Measurements from ENCODE around the gene INTS11. TPM values are rescaled to one million over a fixed set of nuclear protein-coding genes. Genes with fewer than 3 reads are reported as not detected.

The INTS11 gene
- total RNA-seq, 1 experiment from 2014 or later: 161 TPM

DNA sequence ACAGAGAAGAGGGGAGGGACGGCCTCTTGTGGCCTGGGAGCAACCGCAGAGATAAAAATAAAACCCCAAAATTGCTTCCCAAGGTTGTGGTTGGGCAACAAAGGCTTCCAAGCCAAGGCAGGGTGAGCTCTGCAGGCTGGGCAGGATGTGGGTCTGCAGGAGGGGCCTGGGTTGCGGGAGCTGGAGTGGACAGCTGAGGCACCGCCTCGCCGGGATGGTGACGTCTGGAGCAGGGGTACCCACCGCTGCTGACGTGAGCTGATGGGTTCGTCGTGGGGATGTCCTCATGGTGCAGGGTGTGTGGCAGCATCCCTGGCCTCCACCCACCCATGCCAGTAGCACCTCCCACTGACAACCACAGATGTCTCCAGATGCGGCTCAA is 46.9 kb upstream of the INTS11 start:
- no peak overlapping the region for H3K9ac ChIP-seq (ENCODE audit: low read length)
- no peaks in the 10 kb centered on the region for H4K20me1 ChIP-seq (ENCODE audit: insufficient read depth)
- RAD21 ChIA-PET (ENCODE audit: low non-redundant PET in 1 of 2, low total read pairs in 2 of 2, uncharacterized antibody in 2 of 2, unreplicated experiment in 2 of 2): interaction anchor here in 1 of 2 experiments (1.1 kb wide), 1 partner anchor 11 kb away, joined by 3 read pairs; no protein-coding TSS in a partner anchor
- H3K79me2 ChIP-seq (ENCODE audit: insufficient read depth, low read length): peaks cover 29% of the 10 kb centered on the region
- H3K4me2 ChIP-seq (ENCODE audit: low read length): peak overlapping the region; percentile 8; the same call in 1 of the 2 replicates
- BruUV-seq (replicated peaks): no TSS peak
- no peak overlapping the region for H3K4me3 ChIP-seq (replicated peaks in 1 of 2; ENCODE audit: low read depth in 1 of 2, low read length in 2 of 2)
- POLR2A ChIA-PET: interaction anchor here (1.1 kb wide), 1 partner anchor 23 kb away, joined by 3 read pairs; no protein-coding TSS in a partner anchor
- H3K9me3 ChIP-seq (ENCODE audit: control insufficient read depth in 1 of 2, insufficient read depth in 1 of 2, low read depth in 1 of 2, low read length in 2 of 2): peaks cover 0 to 10% of the 10 kb centered on the region in 2 experiments; a peak in 1 of 4 replicates
- 0 out of 2 replicates have a peak, but pooled peaks cover 3% of the 10 kb centered on the region for H3K9me2 ChIP-seq (ENCODE audit: insufficient read depth)
- peak overlapping the region; percentile 27; the same call in 1 of the 2 replicates for H3K27ac ChIP-seq (ENCODE audit: low read depth, low read length)
- intact Hi-C loops (cut with micrococcal nuclease): no loop called here
- peaks cover 10 to 27% of the 10 kb centered on the region in 2 experiments for H3K4me1 ChIP-seq (ENCODE audit: control insufficient read depth in 1 of 2, insufficient read depth in 2 of 2, low read length in 2 of 2)
- ATAC-seq: no peak
- H3K36me3 ChIP-seq (ENCODE audit: control insufficient read depth in 1 of 2, insufficient read depth in 2 of 2, low read length in 2 of 2): peaks cover 0 to 11% of the 10 kb centered on the region in 2 experiments; a peak in 1 of 4 replicates
- DNase-seq (ENCODE audit: low read depth, low spot score): no peak
- H3K27me3 ChIP-seq (ENCODE audit: insufficient read depth, low read length): no peaks in the 10 kb centered on the region
- CTCF ChIA-PET: no interaction called here
- no peak overlapping the region for H2AFZ ChIP-seq (ENCODE audit: low read depth, low read length, poor library complexity, severe bottlenecking)
- TF ChIP-seq, protein P1, sequence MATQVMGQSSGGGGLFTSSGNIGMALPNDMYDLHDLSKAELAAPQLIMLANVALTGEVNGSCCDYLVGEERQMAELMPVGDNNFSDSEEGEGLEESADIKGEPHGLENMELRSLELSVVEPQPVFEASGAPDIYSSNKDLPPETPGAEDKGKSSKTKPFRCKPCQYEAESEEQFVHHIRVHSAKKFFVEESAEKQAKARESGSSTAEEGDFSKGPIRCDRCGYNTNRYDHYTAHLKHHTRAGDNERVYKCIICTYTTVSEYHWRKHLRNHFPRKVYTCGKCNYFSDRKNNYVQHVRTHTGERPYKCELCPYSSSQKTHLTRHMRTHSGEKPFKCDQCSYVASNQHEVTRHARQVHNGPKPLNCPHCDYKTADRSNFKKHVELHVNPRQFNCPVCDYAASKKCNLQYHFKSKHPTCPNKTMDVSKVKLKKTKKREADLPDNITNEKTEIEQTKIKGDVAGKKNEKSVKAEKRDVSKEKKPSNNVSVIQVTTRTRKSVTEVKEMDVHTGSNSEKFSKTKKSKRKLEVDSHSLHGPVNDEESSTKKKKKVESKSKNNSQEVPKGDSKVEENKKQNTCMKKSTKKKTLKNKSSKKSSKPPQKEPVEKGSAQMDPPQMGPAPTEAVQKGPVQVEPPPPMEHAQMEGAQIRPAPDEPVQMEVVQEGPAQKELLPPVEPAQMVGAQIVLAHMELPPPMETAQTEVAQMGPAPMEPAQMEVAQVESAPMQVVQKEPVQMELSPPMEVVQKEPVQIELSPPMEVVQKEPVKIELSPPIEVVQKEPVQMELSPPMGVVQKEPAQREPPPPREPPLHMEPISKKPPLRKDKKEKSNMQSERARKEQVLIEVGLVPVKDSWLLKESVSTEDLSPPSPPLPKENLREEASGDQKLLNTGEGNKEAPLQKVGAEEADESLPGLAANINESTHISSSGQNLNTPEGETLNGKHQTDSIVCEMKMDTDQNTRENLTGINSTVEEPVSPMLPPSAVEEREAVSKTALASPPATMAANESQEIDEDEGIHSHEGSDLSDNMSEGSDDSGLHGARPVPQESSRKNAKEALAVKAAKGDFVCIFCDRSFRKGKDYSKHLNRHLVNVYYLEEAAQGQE (IDR thresholded peaks at IDR 0.05; ENCODE audit: low read depth): no peak
- TF ChIP-seq CBX3 (IDR thresholded peaks at IDR 0.05; ENCODE audit: low read depth) (no peak), ELF1 (IDR thresholded peaks at IDR 0.05; ENCODE audit: borderline replicate concordance, low read depth) (no peak), TCF7L2 (IDR thresholded peaks at IDR 0.05; ENCODE audit: borderline replicate concordance, extremely low read depth, insufficient read depth, insufficient read length) (no peak)
- TF ChIP-seq, protein P2, sequence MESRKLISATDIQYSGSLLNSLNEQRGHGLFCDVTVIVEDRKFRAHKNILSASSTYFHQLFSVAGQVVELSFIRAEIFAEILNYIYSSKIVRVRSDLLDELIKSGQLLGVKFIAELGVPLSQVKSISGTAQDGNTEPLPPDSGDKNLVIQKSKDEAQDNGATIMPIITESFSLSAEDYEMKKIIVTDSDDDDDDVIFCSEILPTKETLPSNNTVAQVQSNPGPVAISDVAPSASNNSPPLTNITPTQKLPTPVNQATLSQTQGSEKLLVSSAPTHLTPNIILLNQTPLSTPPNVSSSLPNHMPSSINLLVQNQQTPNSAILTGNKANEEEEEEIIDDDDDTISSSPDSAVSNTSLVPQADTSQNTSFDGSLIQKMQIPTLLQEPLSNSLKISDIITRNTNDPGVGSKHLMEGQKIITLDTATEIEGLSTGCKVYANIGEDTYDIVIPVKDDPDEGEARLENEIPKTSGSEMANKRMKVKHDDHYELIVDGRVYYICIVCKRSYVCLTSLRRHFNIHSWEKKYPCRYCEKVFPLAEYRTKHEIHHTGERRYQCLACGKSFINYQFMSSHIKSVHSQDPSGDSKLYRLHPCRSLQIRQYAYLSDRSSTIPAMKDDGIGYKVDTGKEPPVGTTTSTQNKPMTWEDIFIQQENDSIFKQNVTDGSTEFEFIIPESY (IDR thresholded peaks at IDR 0.05; ENCODE audit: extremely low read depth, insufficient replicate concordance, low read length): no peak

Measured in HCT116 (cell line).